ENCODE data around the gene PMCH. TPM values are rescaled to one million over a fixed set of nuclear protein-coding genes. Genes with fewer than 3 reads are reported as not detected.

Gene PMCH
- total and polyA plus RNA-seq, 2 of the 13 experiments (the other 11 are each of a cell fraction or from before 2014, with no cell fraction given): not detected

DNA sequence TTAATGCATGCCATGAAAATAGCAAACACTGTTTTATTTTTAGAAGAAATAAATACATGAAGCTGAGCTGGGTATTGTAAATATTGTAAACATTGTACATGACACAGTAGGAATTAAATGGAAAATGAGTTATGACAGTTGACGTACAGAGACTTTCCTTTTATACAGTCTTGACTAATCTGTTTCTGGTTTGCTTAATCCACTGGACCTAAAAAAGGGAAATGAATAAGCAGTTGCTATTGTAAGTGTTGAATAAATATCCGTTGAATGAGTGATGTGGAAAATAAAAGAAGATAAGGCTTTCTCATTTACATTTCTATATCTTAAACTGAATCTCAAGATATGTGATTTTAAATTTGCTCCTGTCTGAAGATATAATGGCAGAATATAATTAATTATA lies 15.0 kb downstream of the PMCH start:
- Histone ChIP-seq H3K36me3 (replicated peaks in 1 of 2; ENCODE audit: control insufficient read depth in 1 of 2, insufficient read depth in 2 of 2, low read length in 2 of 2) (0 out of 5 replicates have a peak, but pooled peaks cover 0 to 4% of the 10 kb centered on the region in 2 experiments), H3K4me2 (ENCODE audit: low read depth, low read length) (no peak overlapping the region), H3K27me3 (ENCODE audit: control insufficient read depth in 1 of 2, insufficient read depth in 2 of 2, low read length in 2 of 2) (no peaks in the 10 kb centered on the region), H2AFZ (ENCODE audit: low read length) (no peak overlapping the region), H4K20me1 (ENCODE audit: insufficient read depth, low read length) (no peaks in the 10 kb centered on the region), H3K79me2 (ENCODE audit: insufficient read depth, low read length) (no peaks in the 10 kb centered on the region), H3K9me3 (ENCODE audit: low read length) (no peaks in the 10 kb centered on the region), H3K4me1 (ENCODE audit: insufficient read depth, low read length) (no peaks in the 10 kb centered on the region), H3K4me3 (replicated peaks in 1 of 3; ENCODE audit: insufficient read depth in 1 of 3, low read depth in 2 of 3, low read length in 3 of 3) (no peak overlapping the region), H3K27ac (ENCODE audit: extremely low read length, insufficient read depth, low read length) (no peak overlapping the region), H3K9ac (ENCODE audit: insufficient read depth, low read depth, low read length) (no peak overlapping the region)
- FAIRE-seq (no peak), ATAC-seq (no peak), DNase-seq (ENCODE audit: low spot score) (no peak)
- no TSS peak for BruUV-seq (replicated peaks)
- in situ Hi-C loops (cut with HindIII; ENCODE audit: extremely low pct_ligation_motif_present, low pct_unique_long_range_greater_than_20kb): no loop called here
- CTCF ChIA-PET (ENCODE audit: low intra/inter-chr PET ratio, low total read pairs): no interaction called here
- intact Hi-C loops (cut with micrococcal nuclease; ENCODE audit: unreplicated experiment): no loop called here
- WGBS (ENCODE audit: low lambda C conversion rate): 98% methylated on average over 2 of the region's 2 CpGs
- POLR2A ChIA-PET: no interaction called here
- no peak for TF ChIP-seq RFX5 (IDR thresholded peaks at IDR 0.05; ENCODE audit: low read depth, low read length)
- no peak for TF ChIP-seq MATR3 (CRISPR knock-in tag; IDR thresholded peaks at IDR 0.05)
- no peak for TF ChIP-seq SRSF9 (IDR thresholded peaks at IDR 0.05; ENCODE audit: borderline replicate concordance, insufficient read depth, low read depth, low read length, poor library complexity, severe bottlenecking)
- no peak for TF ChIP-seq ZNF782 (CRISPR knock-in tag; IDR thresholded peaks at IDR 0.05; ENCODE audit: borderline replicate concordance)
- TF ChIP-seq ARNTL (CRISPR knock-in tag; IDR thresholded peaks at IDR 0.05): no peak
- TF ChIP-seq ZNF878 (CRISPR knock-in tag; IDR thresholded peaks at IDR 0.05): no peak
- TF ChIP-seq, protein P1, sequence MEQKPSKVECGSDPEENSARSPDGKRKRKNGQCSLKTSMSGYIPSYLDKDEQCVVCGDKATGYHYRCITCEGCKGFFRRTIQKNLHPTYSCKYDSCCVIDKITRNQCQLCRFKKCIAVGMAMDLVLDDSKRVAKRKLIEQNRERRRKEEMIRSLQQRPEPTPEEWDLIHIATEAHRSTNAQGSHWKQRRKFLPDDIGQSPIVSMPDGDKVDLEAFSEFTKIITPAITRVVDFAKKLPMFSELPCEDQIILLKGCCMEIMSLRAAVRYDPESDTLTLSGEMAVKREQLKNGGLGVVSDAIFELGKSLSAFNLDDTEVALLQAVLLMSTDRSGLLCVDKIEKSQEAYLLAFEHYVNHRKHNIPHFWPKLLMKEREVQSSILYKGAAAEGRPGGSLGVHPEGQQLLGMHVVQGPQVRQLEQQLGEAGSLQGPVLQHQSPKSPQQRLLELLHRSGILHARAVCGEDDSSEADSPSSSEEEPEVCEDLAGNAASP (CRISPR knock-in tag; IDR thresholded peaks at IDR 0.05; ENCODE audit: borderline replicate concordance): no peak
- no peak for TF ChIP-seq PBX3 (CRISPR knock-in tag; IDR thresholded peaks at IDR 0.05; ENCODE audit: borderline replicate concordance)
- TF ChIP-seq RERE (CRISPR knock-in tag; IDR thresholded peaks at IDR 0.05; ENCODE audit: low read depth): no peak
- TF ChIP-seq JARID2 (CRISPR knock-in tag; IDR thresholded peaks at IDR 0.05; ENCODE audit: insufficient replicate concordance): no peak
- no peak for TF ChIP-seq ERF (CRISPR knock-in tag; IDR thresholded peaks at IDR 0.05)
- TF ChIP-seq, protein P2, sequence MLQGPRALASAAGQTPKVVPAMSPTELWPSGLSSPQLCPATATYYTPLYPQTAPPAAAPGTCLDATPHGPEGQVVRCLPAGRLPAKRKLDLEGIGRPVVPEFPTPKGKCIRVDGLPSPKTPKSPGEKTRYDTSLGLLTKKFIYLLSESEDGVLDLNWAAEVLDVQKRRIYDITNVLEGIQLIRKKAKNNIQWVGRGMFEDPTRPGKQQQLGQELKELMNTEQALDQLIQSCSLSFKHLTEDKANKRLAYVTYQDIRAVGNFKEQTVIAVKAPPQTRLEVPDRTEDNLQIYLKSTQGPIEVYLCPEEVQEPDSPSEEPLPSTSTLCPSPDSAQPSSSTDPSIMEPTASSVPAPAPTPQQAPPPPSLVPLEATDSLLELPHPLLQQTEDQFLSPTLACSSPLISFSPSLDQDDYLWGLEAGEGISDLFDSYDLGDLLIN (CRISPR knock-in tag; IDR thresholded peaks at IDR 0.05; ENCODE audit: borderline replicate concordance): no peak
- TF ChIP-seq ZNF256 (CRISPR knock-in tag; conservative IDR thresholded peaks at IDR 0.05): no peak
- no peak for TF ChIP-seq NPAS2 (CRISPR knock-in tag; IDR thresholded peaks at IDR 0.05; ENCODE audit: borderline replicate concordance)
- no peak for TF ChIP-seq SATB2 (CRISPR knock-in tag; IDR thresholded peaks at IDR 0.05)
- TF ChIP-seq ESRRA (CRISPR knock-in tag; IDR thresholded peaks at IDR 0.05; ENCODE audit: low read depth): no peak
- no peak for TF ChIP-seq ZFP37 (CRISPR knock-in tag; IDR thresholded peaks at IDR 0.05; ENCODE audit: borderline replicate concordance)
